Activated B cell treated with CpG ODN at 0.5 μM for 24 hours (primary cell): ENCODE data around the gene PREX1. TPM values are rescaled to one million over a fixed set of nuclear protein-coding genes. Genes with fewer than 3 reads are reported as not detected.
A peak's percentile ranks its signal among the peaks of the same experiment; 100 is the strongest.

Source experiments
- ATAC-seq: fragments of 200-7000 bp; cut with Tn5 transposase; one replicate; pipeline ENCODE4 v1.10.0; 2021; ENCODE audit warnings: low read depth, mild to moderate bottlenecking, moderate library complexity
- CTCF ChIA-PET: fragments of 350-600 bp; sonication (Branson Sonifier 250); formaldehyde crosslinking; loops from one replicate; lab custom pipeline; 2021; ENCODE audit warnings: antibody characterized with exemption; lab: Charles Lee
- POLR2A ChIA-PET: fragments of 350-600 bp; sonication (Branson Sonifier 250); formaldehyde crosslinking; loops from one replicate; lab custom pipeline; 2021; ENCODE audit warnings: antibody characterized with exemption; lab: Charles Lee
- DNase-seq: peaks from one replicate; pipeline ENCODE4 v3.0.0; 2022
- H3K27ac Mint-ChIP-seq: one replicate; pipeline ENCODE4 v1.8.0; 2020; ENCODE audit warnings: mixed read lengths
- H3K27me3 Mint-ChIP-seq: one replicate; pipeline ENCODE4 v1.8.0; 2021; ENCODE audit warnings: mixed read lengths
- H3K36me3 Mint-ChIP-seq: one replicate; pipeline ENCODE4 v1.8.0; 2021; ENCODE audit warnings: low read depth, mixed read lengths
- H3K4me1 Mint-ChIP-seq: one replicate; pipeline ENCODE4 v1.8.0; 2021; ENCODE audit warnings: mixed read lengths
- H3K4me3 Mint-ChIP-seq: one replicate; pipeline ENCODE4 v1.8.0; 2020; ENCODE audit warnings: mild to moderate bottlenecking, mixed read lengths
- H3K9me3 Mint-ChIP-seq: one replicate; pipeline ENCODE4 v1.8.0; 2020; ENCODE audit warnings: mixed read lengths
- CTCF ChIP-seq: fragments of 200-600 bp; IDR thresholded peaks from one replicate; pipeline ENCODE4 v1.8.0; 2022; ENCODE audit warnings: antibody characterized with exemption, mild to moderate bottlenecking
- intact Hi-C: fragments of 100-400 bp; cut with micrococcal nuclease; formaldehyde crosslinking; loops from one replicate; pipeline ENCODE4 v1.15.1; 2024
- total RNA-seq: library from RNA; stranded (reverse); gene quantifications from 2 replicates; pipeline ENCODE4 v1.2.3, GENCODE V29; 2022

The PREX1 gene
- total RNA-seq, 1 donor from 2014 or later: 71.4 TPM

GRCh38 chr20:48719598-48720255, 108.1 kb downstream of the PREX1 start:
- no peak for DNase-seq
- TF ChIP-seq CTCF: no peak
- ChIA-PET POLR2A (interaction anchor here (0.6 to 3.7 kb wide), 4 partner anchors 19 to 106 kb away, joined by 3 to 18 read pairs (median 6); no protein-coding TSS in a partner anchor), CTCF (interaction anchor here (1.3 to 1.4 kb wide), 2 partner anchors 62 to 185 kb away, joined by 3 read pairs; no protein-coding TSS in a partner anchor)
- no peak for ATAC-seq
- Mint-ChIP-seq H3K27me3 (no peaks in the 10 kb centered on the region), H3K4me1 (peaks cover 100% of the 10 kb centered on the region), H3K36me3 (peaks cover 16% of the 10 kb centered on the region), H3K27ac (peak overlapping the region; percentile 84), H3K4me3 (peak overlapping the region; percentile 49), H3K9me3 (no peaks in the 10 kb centered on the region)
- intact Hi-C loops: loop anchor here (5.0 to 10.0 kb wide), 3 partner anchors 33 to 485 kb away; no protein-coding TSS in a partner anchor

- ATAC-seq (no peak), DNase-seq (no peak)
- H3K27me3 Mint-ChIP-seq: no peaks in the 10 kb centered on the region
- peaks cover 9% of the 10 kb centered on the region for H3K36me3 Mint-ChIP-seq
- TF ChIP-seq CTCF: no peak
- peaks cover 100% of the 10 kb centered on the region for H3K4me1 Mint-ChIP-seq
- ChIA-PET CTCF (interaction anchor here (1.3 kb wide), 2 partner anchors 69 to 186 kb away, joined by 3 read pairs; no protein-coding TSS in a partner anchor), POLR2A (interaction anchor here (0.6 to 3.7 kb wide), 5 partner anchors 20 to 107 kb away, joined by 4 to 18 read pairs (median 5); no protein-coding TSS in a partner anchor)
- peak overlapping the region; percentile 84 for H3K27ac Mint-ChIP-seq
- intact Hi-C loops: loop anchor here (5.0 to 10.0 kb wide), 2 partner anchors 33 to 486 kb away; no protein-coding TSS in a partner anchor
- H3K4me3 Mint-ChIP-seq: peak overlapping the region; percentile 64
- H3K9me3 Mint-ChIP-seq: no peaks in the 10 kb centered on the region
Measured at GRCh38 chr20:48718786-48719578, 108.8 kb downstream of the PREX1 start.

GRCh38 chr20:48717680-48718223, 110.0 kb downstream of the PREX1 start:
- Mint-ChIP-seq H3K27me3 (no peaks in the 10 kb centered on the region), H3K36me3 (peaks cover 8% of the 10 kb centered on the region), H3K9me3 (no peaks in the 10 kb centered on the region), H3K4me3 (peak overlapping the region; percentile 64), H3K27ac (peak overlapping the region; percentile 84), H3K4me1 (peaks cover 98% of the 10 kb centered on the region)
- ChIA-PET CTCF (interaction anchor here (1.3 kb wide), 1 partner anchor 71 kb away, joined by 3 read pairs; no protein-coding TSS in a partner anchor), POLR2A (interaction anchor here (0.6 to 2.9 kb wide), 8 partner anchors 22 to 192 kb away, joined by 3 to 24 read pairs (median 3); partner anchors contain the start of gene PREX1)
- ATAC-seq: no peak
- DNase-seq: no peak
- no peak for TF ChIP-seq CTCF
- intact Hi-C loops: loop anchor here (5.0 to 10.0 kb wide), 2 partner anchors 35 to 487 kb away; no protein-coding TSS in a partner anchor

- ChIA-PET POLR2A (interaction anchor here (0.6 to 2.9 kb wide), 9 partner anchors 14 to 193 kb away, joined by 3 to 24 read pairs (median 3); partner anchors contain the start of gene PREX1), CTCF (no interaction called here)
- H3K27me3 Mint-ChIP-seq: no peaks in the 10 kb centered on the region
- no peak for DNase-seq
- peaks cover 8% of the 10 kb centered on the region for H3K36me3 Mint-ChIP-seq
- no peak for TF ChIP-seq CTCF
- ATAC-seq: peak; percentile 29
- peak overlapping the region; percentile 84 for H3K27ac Mint-ChIP-seq
- H3K4me3 Mint-ChIP-seq: peak overlapping the region; percentile 64
- intact Hi-C loops: loop anchor here (5.0 to 10.0 kb wide), 2 partner anchors 35 to 488 kb away; no protein-coding TSS in a partner anchor
- no peaks in the 10 kb centered on the region for H3K9me3 Mint-ChIP-seq
- peaks cover 98% of the 10 kb centered on the region for H3K4me1 Mint-ChIP-seq
Measured at GRCh38 chr20:48717095-48717672, 110.6 kb downstream of the PREX1 start.
